CMK (cell line): ENCODE data around the gene F10.

Experiments used
- DNase-seq: peaks from one replicate; pipeline ENCODE4 v3.0.0-alpha.2; 2010; ENCODE audit warnings: low read depth

The F10 gene

DNA sequence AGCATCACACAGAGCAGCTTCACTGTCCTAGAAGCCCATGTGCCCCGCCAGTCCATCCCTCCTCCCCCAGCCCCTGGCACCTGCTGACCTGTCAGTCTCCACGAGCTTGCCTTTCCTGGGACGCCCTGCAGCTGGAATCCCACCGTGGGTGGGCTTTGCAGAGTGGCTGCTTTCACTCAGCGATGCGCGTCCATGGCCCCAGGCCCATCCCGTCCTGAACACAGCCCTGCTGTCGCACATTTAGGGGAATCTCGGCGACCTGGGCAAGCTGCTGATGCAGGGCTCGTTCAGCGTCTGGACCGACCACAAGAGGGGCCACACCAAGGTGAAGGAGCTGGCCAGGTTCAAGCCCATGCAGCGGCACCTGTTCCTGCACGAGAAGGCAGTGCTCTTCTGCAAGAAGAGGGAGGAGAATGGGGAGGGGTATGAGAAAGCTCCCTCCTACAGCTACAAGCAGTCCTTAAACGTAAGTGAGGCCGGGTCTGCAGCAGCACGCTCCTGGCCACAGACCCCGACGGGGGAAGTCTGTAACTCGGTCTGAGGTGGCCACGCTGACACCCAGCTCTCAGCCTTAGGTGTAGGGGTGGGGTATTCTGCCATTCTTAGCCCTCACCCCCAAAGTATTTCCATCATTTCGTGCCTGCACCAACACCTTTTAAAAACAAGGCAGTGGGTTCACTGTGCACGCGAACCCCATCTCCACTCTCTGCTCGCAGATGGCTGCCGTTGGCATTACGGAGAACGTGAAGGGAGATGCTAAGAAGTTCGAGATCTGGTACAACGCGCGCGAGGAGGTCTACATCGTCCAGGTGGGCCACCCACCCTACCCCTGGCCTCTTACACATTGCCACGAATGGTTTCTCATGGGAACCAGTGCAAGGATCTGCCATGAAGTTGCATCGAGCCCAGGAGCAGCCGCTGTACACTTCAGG is 35.3 kb upstream of the F10 start:
- no peak for DNase-seq

DNA sequence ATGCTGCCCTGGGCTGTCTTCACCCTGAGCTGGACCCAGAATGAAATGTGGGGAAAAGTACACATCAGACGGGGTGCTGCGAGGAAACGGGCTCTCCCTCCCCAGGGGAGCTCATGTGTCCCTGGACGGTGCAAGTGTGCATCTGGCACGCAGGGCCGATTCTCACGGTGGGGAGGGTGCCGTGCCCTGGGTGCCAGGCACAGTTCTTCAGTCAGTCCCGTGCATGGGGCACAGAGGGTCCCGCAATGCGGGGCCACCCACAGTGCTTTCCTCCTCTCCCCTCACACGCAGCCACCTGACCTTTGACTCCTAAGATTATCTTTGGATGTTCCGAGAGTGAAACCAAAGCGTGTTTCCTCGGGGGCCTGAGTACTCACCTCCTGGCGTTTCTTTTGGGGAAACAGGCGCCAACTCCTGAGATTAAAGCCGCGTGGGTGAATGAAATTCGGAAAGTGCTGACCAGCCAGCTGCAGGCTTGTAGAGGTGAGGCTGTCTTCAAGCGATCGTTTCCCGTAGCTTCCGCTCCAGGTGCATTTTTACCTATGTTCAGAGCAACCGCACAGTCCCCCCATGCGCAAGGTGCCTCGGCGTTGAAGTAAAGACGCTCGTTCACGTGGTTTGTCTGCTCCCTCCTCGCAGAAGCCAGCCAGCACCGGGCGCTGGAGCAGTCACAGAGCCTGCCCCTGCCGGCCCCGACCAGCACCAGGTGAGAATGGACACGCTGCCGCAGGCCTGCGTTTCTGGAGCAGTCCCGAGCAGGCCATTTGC is 34.5 kb upstream of the F10 start:
- no peak for DNase-seq

DNA sequence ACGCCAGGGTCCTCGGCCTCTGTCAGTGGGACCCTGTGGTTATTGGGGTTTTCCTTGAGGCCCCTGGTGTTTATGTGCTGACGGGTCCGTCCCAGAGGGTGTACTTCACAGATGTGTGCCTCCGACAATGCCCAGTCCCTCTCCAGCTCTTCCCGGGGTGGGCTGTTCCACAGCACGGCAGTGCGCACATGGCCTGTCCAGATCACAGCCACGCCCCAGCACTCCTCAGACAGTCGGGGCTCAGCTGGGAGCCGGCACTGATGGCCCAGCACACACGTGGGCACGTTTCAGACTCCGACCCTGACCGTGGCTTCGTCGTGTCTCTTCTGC is 33.9 kb upstream of the F10 start:
- no peak for DNase-seq

DNA sequence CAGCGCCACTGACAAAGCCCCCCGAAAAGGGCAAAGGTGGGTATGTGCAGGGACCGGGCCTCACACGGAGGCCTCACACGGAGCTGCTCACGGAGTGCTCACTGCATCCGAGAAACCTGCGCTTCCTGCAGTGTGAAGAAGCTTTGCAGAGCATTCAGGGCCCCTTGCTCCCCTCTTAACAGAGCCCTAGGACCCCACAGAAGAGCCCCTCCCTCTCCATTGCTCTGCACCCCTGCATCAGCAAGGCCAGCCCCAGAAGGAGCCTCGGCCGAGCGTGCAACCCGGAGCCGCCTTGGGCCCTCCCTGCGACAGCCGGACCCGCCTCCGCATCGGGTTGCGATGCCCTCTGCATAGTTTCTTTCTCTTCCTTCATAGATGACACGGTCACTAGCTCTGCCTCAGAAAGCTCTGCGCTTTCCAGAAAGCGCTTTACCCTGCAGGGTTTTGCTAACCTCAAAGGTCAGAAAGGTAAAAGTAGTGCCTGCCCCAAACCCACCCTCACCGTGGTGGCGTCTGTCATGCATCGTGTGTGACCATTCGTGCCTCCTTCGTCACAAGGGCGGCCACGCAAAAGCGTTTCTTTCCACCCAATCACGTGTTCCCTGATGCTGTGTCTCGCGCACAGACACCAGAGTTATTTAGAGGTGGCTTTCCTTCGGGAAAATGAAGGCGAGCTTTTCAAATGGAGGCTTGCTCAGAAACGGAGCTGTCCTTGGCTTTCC is 32.7 kb upstream of the F10 start:
- DNase-seq = no peak

GRCh38 chr13:113090415-113090770 is 32.2 kb upstream of the F10 start:
- DNase-seq = no peak

- no peak for DNase-seq
These were observed 31.8 kb upstream of the F10 start for GRCh38 chr13:113090806-113091205.

DNA sequence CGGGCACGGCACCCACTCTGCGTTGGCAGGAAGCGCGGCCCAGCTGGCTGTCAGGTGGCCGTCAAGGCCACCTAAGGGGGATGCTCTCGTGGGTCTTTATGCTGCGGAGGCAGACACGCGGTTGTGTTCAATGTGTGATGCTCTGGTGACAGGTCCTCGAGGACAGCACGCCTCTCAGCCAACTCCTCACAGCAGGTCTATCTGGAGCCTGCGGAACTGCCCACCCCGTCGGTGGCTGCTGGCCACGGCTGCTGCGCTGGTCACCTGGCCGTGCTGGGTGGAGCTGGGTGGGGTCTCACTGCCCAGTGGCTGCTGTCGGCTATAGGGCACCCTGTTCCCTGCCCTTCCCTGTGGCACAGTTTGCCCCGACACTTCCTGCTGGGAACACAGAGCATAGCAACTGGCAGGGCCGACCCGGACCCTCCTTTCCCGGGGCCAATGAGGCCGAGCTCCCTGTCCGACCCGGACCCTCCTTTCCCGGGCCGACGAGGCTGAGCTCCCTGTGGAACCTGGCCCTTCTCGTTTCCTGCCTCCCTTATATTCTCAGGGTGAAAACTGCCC is 31.3 kb upstream of the F10 start:
- no peak for DNase-seq

- no peak for DNase-seq
These were observed 30.5 kb upstream of the F10 start for GRCh38 chr13:113091891-113092775.

GRCh38 chr13:113092776-113093579 is 29.6 kb upstream of the F10 start:
- no peak for DNase-seq

DNA sequence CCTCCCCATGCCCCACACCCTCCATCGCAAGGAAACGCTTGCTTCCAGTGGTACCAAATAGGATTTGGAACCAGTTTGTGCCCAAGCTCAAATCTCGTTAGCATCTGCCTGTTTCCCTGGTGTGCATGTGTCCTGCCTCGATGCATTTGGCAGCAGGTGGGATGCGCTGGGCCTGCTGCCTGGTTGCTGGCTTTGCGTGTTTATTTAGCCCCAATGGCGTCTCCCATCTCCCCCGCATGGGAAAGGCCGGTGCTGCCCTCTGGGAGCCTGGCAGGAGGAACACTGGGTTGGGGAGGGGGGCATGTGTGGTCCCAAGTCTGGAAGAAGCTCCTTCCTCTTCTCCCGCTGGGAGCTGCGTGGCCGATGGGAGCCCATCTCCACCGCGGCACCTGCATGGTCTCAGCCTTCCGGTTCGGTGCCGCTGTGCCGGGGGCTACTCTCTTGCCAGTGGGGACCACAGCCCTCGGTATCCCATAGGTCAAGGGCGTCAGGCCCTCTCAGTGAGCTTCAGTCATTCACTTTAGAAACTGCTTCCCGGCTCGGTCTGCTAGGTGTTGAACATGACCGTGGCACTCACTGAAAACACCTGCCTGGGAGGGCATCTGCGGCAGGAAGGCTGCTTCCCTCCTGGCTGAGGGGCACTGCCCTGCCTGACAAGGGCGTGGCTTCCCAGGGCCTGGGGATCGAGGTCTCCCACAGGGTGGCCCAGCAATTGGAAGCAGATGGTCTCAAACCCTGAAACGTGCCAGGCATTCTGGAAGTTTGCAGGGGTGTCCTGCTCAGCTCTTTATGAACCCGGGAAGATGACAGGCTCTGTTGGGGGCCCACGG is 28.8 kb upstream of the F10 start:
- no peak for DNase-seq

GRCh38 chr13:113094410-113094800 is 28.2 kb upstream of the F10 start:
- DNase-seq = no peak

GRCh38 chr13:113095146-113096051 is 27.2 kb upstream of the F10 start:
- no peak for DNase-seq

- no peak for DNase-seq
These were observed 26.4 kb upstream of the F10 start for GRCh38 chr13:113096052-113096744.

- no peak for DNase-seq
These were observed 25.8 kb upstream of the F10 start for GRCh38 chr13:113096745-113097305.

- no peak for DNase-seq
These were observed 24.9 kb upstream of the F10 start for GRCh38 chr13:113097651-113098050.

DNA sequence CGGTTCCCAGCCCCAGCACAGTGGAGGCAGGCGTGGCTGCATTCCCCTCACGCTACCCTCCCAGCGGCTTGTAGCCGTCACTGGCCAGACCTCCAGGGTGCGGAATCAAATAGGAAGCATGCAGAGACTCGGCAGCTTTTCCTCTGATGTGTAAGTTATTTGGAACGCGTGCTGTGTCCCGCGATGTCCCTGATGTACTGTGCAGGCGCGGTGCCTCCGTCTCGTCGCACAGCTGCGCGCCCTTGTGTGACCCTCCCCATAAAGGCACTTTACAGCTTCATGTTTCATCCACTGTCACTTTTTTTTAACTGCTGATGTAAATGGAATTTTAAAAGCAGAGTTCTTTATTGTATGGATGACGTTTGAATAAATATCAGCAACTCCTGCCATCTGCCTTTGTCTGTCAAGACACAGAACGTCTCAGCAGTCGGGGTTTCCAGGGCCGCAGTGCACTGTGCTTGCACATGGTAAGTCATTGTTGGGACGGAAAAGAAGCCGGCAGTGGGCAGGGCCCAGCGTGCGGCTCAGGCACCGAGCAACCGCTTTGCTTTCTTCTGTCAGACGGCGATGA is 24.4 kb upstream of the F10 start:
- DNase-seq = no peak

- DNase-seq = no peak
These were observed 23.5 kb upstream of the F10 start for GRCh38 chr13:113099142-113099541.
